ENCODE data around the gene TRAF3IP1. TPM values are rescaled to one million over a fixed set of nuclear protein-coding genes. Genes with fewer than 3 reads are reported as not detected.
A peak's percentile ranks its signal among the peaks of the same experiment; 100 is the strongest.
"Not testable (repeated sequence)": the region's sequence is repeated elsewhere in the genome, so short reads cannot be mapped to it uniquely, and the experiment has no call there.

The TRAF3IP1 gene
- total and polyA plus RNA-seq, 12 donors: 4.0 to 20.4 (median 10.4) TPM

DNA sequence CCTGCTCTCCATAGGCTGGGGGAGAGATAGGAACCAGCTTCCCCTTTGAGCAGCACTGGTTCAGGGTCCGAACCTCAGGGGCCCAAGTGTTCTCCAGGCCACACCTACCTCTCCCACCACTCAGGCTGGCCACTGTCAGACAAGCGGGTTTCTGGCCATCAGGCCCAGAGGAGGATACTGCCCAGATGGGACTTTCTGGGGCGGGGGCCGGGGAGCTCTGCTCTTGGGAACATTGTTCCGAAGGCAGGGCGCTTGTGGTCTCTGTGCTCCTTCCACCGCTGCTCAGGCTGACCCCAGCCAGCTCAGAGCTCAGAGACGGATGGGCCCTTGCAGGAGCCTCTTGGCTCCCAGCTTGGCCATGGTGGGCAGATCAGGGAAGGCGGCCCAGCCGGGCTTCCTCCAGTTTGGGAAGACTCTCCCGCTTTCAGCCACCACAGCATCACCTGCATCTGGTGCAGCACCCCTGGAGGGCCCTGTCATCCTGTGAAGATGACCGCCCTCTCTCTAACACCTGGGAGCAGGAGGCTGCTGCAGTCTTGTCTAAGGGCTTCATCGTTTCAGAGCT is 5.2 kb upstream of the TRAF3IP1 start:
- H3K36me3 ChIP-seq: no peaks in the 10 kb centered on the region
- peaks cover 0 to 6% (median 0%) of the 10 kb centered on the region in 7 donors for H3K27me3 ChIP-seq
- TF ChIP-seq, protein P1, sequence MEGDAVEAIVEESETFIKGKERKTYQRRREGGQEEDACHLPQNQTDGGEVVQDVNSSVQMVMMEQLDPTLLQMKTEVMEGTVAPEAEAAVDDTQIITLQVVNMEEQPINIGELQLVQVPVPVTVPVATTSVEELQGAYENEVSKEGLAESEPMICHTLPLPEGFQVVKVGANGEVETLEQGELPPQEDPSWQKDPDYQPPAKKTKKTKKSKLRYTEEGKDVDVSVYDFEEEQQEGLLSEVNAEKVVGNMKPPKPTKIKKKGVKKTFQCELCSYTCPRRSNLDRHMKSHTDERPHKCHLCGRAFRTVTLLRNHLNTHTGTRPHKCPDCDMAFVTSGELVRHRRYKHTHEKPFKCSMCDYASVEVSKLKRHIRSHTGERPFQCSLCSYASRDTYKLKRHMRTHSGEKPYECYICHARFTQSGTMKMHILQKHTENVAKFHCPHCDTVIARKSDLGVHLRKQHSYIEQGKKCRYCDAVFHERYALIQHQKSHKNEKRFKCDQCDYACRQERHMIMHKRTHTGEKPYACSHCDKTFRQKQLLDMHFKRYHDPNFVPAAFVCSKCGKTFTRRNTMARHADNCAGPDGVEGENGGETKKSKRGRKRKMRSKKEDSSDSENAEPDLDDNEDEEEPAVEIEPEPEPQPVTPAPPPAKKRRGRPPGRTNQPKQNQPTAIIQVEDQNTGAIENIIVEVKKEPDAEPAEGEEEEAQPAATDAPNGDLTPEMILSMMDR (IDR thresholded peaks at IDR 0.05): no peak

DNA sequence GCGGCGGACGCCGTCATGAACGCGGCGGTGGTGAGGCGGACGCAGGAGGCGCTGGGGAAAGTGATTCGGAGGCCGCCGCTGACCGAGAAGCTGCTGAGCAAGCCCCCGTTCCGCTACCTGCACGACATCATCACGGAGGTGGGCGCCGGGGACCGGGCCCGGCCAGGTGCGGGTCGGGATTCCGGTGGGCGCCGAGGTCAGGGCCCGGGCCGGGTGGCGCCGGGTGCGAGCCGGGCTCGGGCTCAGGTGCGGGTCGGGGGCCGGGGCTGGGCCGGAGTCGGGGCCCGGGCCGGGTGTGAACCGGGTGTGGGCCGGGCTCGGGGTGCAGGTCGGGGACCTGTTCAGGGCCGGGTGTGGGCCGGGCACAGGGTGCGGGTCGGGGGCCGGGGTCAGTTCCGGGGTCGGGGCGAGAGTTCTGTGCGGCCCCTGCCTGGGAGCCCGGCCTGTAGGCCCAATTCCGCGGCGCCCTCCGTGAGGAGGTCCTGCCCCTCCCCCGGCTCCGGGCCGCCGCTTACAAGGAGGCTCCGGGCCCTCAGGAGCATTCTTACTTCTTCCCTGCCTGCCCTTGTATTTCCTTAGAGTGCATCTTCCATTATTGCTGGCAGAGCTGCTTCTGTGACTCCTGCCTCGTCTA is 447 bp downstream of the TRAF3IP1 start:
- DNase-seq: peak in 1 of 2 donors; percentile 22
- peak in 1 of 8 donors; percentile 2 for ATAC-seq
- H3K27ac ChIP-seq: peak overlapping the region in 8 of 10 donors; percentile 23 to 64 (median 55)
- H3K9me3 ChIP-seq: no peaks in the 10 kb centered on the region
- peak overlapping the region; percentile 41 to 83 (median 75) for H3K4me3 ChIP-seq
- H3K36me3 ChIP-seq: peaks cover 0 to 21% (median 0%) of the 10 kb centered on the region in 9 donors
- TF ChIP-seq, protein P1 (IDR thresholded peaks at IDR 0.05): no peak
- peaks cover 0 to 3% (median 0%) of the 10 kb centered on the region in 7 donors for H3K27me3 ChIP-seq
- WGBS, 2 donors: 1% methylated on average over 57 to 65 of the region's 65 CpGs
- intact Hi-C loops (cut with DNase I): loop anchor here in 3 of 10 donors (1.0 to 2.0 kb wide), 2 partner anchors 31 to 32 kb away; partner anchors contain the start of gene PER2 (in 1 of the 3)
- H3K4me1 ChIP-seq: peaks cover 4 to 32% (median 20%) of the 10 kb centered on the region in 9 donors

More for the DNA sequence above, 5.2 kb upstream of the TRAF3IP1 start:
- WGBS, 2 donors: 92 to 96% methylated on average over 13 of the region's 13 CpGs
- DNase-seq (no peak), ATAC-seq (peak in 1 of 8 donors; percentile 19)
- intact Hi-C loops (cut with DNase I): no loop called here
- no peaks in the 10 kb centered on the region for H3K9me3 ChIP-seq
- H3K4me3 ChIP-seq: no peak overlapping the region
- H3K27ac ChIP-seq: no peak overlapping the region
- H3K4me1 ChIP-seq: peaks cover 0 to 8% (median 5%) of the 10 kb centered on the region in 9 donors

GRCh38 chr2:238321467-238321866 is 1.1 kb downstream of the TRAF3IP1 start:
- Histone ChIP-seq H3K27ac (peak overlapping the region in 1 of 10 donors; percentile 52), H3K9me3 (no peaks in the 10 kb centered on the region), H3K4me1 (peaks cover 4 to 32% (median 20%) of the 10 kb centered on the region in 9 donors), H3K4me3 (peak overlapping the region in 8 of 10 donors; percentile 67 to 83 (median 75)), H3K36me3 (peaks cover 0 to 28% (median 0%) of the 10 kb centered on the region in 9 donors), H3K27me3 (no peaks in the 10 kb centered on the region)
- TF ChIP-seq, protein P1 (IDR thresholded peaks at IDR 0.05): no peak
- ATAC-seq: no peak
- intact Hi-C loops (cut with DNase I): loop anchor here in 1 of 10 donors (2.0 kb wide), 1 partner anchor 33 kb away; the partner anchor contains the start of gene PER2
- 76% methylated on average over 9 of the region's 9 CpGs for WGBS, 2 donors
- DNase-seq: no peak

- no peaks in the 10 kb centered on the region for H3K9me3 ChIP-seq
- no peaks in the 10 kb centered on the region for H3K27me3 ChIP-seq
- no peak overlapping the region for H3K27ac ChIP-seq
- H3K4me1 ChIP-seq: peaks cover 4 to 32% (median 20%) of the 10 kb centered on the region in 9 donors
- H3K36me3 ChIP-seq: peaks cover 0 to 32% (median 0%) of the 10 kb centered on the region in 9 donors
- H3K4me3 ChIP-seq: peak overlapping the region in 1 of 10 donors; percentile 79
- no peak for DNase-seq
- WGBS, 2 donors: 90 to 91% methylated on average over 10 of the region's 10 CpGs
- TF ChIP-seq, protein P1 (IDR thresholded peaks at IDR 0.05): no peak
- intact Hi-C loops (cut with DNase I): no loop called here
- ATAC-seq: no peak
Observed at GRCh38 chr2:238322001-238322411, 1.7 kb downstream of the TRAF3IP1 start.

DNA sequence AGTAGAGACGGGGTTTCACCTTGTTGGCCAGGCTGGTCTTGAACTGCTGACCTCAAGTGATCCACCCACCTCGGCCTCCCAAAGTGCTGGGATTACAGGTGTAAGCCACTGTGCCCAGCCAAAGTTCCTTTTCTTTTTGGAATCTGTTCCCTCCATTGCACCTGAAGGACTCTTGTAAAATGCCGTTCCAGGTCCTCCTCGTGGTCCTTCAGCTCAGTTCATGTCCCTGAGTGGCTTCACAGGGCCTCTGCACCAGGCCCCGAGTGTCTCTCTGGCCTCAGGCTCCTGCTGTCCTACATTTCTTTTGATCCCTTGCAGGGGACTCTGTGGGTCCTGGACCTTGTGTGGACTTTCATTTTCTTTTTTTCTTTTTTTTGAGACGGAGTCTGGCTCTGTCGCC is 3.9 kb downstream of the TRAF3IP1 start:
- H3K36me3 ChIP-seq: peaks cover 0 to 54% (median 15%) of the 10 kb centered on the region in 9 donors
- DNase-seq; ATAC-seq; H3K4me3 ChIP-seq; H3K27me3 ChIP-seq; intact Hi-C loops (cut with DNase I); H3K9me3 ChIP-seq; H3K27ac ChIP-seq: not testable (repeated sequence)
- peaks cover 4 to 32% (median 20%) of the 10 kb centered on the region in 9 donors for H3K4me1 ChIP-seq
- 95 to 98% methylated on average over 7 of the region's 7 CpGs for WGBS, 2 donors
